Pancreas (tissue), 10 donors: ENCODE results near the gene PHLPP2. TPM values are rescaled to one million over a fixed set of nuclear protein-coding genes. Genes with fewer than 3 reads are reported as not detected.

ENCODE experiments used
- ATAC-seq, 4 donors: fragments of 200-7000 bp; cut with Tn5 transposase; one replicate each; pipeline versions ENCODE4 v1.8.0 to v1.9.1; 2020; ENCODE audit warnings: mild to moderate bottlenecking in 4 of 4, moderate library complexity in 4 of 4
- DNase-seq, 6 donors: peaks; one replicate each; pipeline ENCODE4 v3.0.0-alpha.2; 2020
- FAIRE-seq: peaks from 2 replicates; lab custom pipeline; 2012; peaks lifted over from hg19 to GRCh38; lab: Jason Lieb, UNC
- H3K27ac ChIP-seq, 4 donors: fragments of 200-600 bp; sonication (generic); 1 replicate in 3 of 4; 2 replicates in 1 of 4; pipeline versions ENCODE4 v1.5.0 to v1.8.0; 2020
- H3K27me3 ChIP-seq, 4 donors: fragments of 200-600 bp; one replicate each; pipeline ENCODE4 v1.8.0; 2021
- H3K36me3 ChIP-seq, 3 donors: fragments of 200-600 bp; sonication (generic) in 1 of 3; one replicate each; pipeline versions ENCODE4 v1.5.0 to v1.8.0; 2020 to 2021
- H3K4me1 ChIP-seq, 3 donors: fragments of 200-600 bp; one replicate each; pipeline ENCODE4 v1.8.0; 2021
- H3K4me3 ChIP-seq, 4 donors: fragments of 200-600 bp; sonication (generic) in 2 of 4; one replicate each; pipeline versions ENCODE4 v1.5.0 to v1.8.0; 2020 to 2021
- H3K9me3 ChIP-seq, 4 donors: fragments of 200-600 bp; one replicate each; pipeline ENCODE4 v1.8.0; 2021
- CTCF ChIP-seq, 4 donors: fragments of 200-600 bp; sonication (generic) in 3 of 4; IDR thresholded peaks; one replicate each; pipeline versions ENCODE4 v1.5.0 to v1.8.0; 2021; ENCODE audit warnings: antibody characterized with exemption in 4 of 4
- WGBS, 2 donors: extraction: QIAGEN DNeasy Blood & Tissue Kit; methylation state at CpG; one replicate each; pipeline ENCODE4 v1.1.7; 2013; 5-methylcytosine and 5-hydroxymethylcytosine counted together
- intact Hi-C, 3 donors: fragments of 100-400 bp; cut with DNase I; formaldehyde crosslinking; loops; one replicate each; pipeline versions ENCODE4 v1.11.1 to v1.14.2; 2022
- polyA plus RNA-seq, 2 donors: library from polyadenylated mRNA; stranded (reverse); fragments of 200-250 nt; gene quantifications; one replicate each; pipeline ENCODE4 v1.2.3, GENCODE V29; 2013
- total RNA-seq, 6 donors: library from RNA; stranded (reverse); fragmentation: NEBNext Ultra II Directional in 4 of 6; extraction: Animal tissue kit (Norgen Biotek cat#: 25700) in 4 of 6; gene quantifications; one replicate each; pipeline versions ENCODE4 v1.2.1 to v1.2.4, GENCODE V29; 2021 to 2023
- donor health status: healthy with polysubstance abuse.
- donor health status: DM: no; HTN: no; CAD: no; lungs with moderate emphysema.
- donor health status: DM: no; HTN: no; CAD: no.
- donor health status: control.
- donor health status: control.
- donor health status: Bipolar disorder and iron deficiency.
- donor health status: DM: yes; HTN: yes; CAD: no.
- donor health status: DM: no; HTN: no; CAD: no.
- donor health status: DM: no; HTN: no; CAD: no.
- donor health status: DM: yes; HTN: yes; CAD: no.

The PHLPP2 gene
- total and polyA plus RNA-seq, 8 donors: 1.3 to 4.6 (median 2.8) TPM

GRCh38 chr16:71732587-71732986, 8.1 kb upstream of the PHLPP2 start:
- DNase-seq (no peak), ATAC-seq (no peak), FAIRE-seq (no peak)
- 89 to 91% methylated on average over 3 of the region's 3 CpGs for whole genome bisulfite sequencing, 2 donors
- intact Hi-C loops: no loop called here
- no peaks in the 10 kb centered on the region for H3K27me3 ChIP-seq
- H3K4me1 ChIP-seq: no peaks in the 10 kb centered on the region
- H3K27ac ChIP-seq: no peak overlapping the region
- peaks cover 0 to 35% (median 9%) of the 10 kb centered on the region in 3 donors for H3K36me3 ChIP-seq
- no peak for TF ChIP-seq CTCF (IDR thresholded peaks at IDR 0.05)
- no peak overlapping the region for H3K4me3 ChIP-seq
- no peaks in the 10 kb centered on the region for H3K9me3 ChIP-seq

- peaks cover 0 to 4% (median 0%) of the 10 kb centered on the region in 3 donors for H3K4me1 ChIP-seq
- no peaks in the 10 kb centered on the region for H3K27me3 ChIP-seq
- intact Hi-C loops: no loop called here
- H3K36me3 ChIP-seq: peaks cover 0 to 10% (median 8%) of the 10 kb centered on the region in 3 donors
- TF ChIP-seq CTCF (IDR thresholded peaks at IDR 0.05): no peak
- no peak overlapping the region for H3K27ac ChIP-seq
- no peak for DNase-seq
- H3K4me3 ChIP-seq: no peak overlapping the region
- FAIRE-seq: no peak
- no peaks in the 10 kb centered on the region for H3K9me3 ChIP-seq
- no peak for ATAC-seq
- 81 to 86% methylated on average over 8 of the region's 8 CpGs for WGBS, 2 donors
Measured at GRCh38 chr16:71727551-71728324, 3.2 kb upstream of the PHLPP2 start.

- Histone ChIP-seq H3K27ac (no peak overlapping the region), H3K4me3 (no peak overlapping the region), H3K4me1 (peaks cover 0 to 9% (median 0%) of the 10 kb centered on the region in 3 donors), H3K9me3 (no peaks in the 10 kb centered on the region), H3K36me3 (no peaks in the 10 kb centered on the region), H3K27me3 (no peaks in the 10 kb centered on the region)
- intact Hi-C loops: no loop called here
- TF ChIP-seq CTCF (IDR thresholded peaks at IDR 0.05): no peak
- DNase-seq (no peak), ATAC-seq (no peak), FAIRE-seq (no peak)
- WGBS, 2 donors: 60 to 64% methylated on average over 4 of the region's 4 CpGs
Measured at GRCh38 chr16:71726476-71727315, 2.2 kb upstream of the PHLPP2 start.

GRCh38 chr16:71723537-71724319, 773 bp downstream of the PHLPP2 start:
- H3K9me3 ChIP-seq: no peaks in the 10 kb centered on the region
- peak; percentile 82 to 93 (median 90) for ATAC-seq

More at GRCh38 chr16:71723537-71724319, 773 bp downstream of the PHLPP2 start:
- 0 to 1% methylated on average over 46 to 104 of the region's 104 CpGs for WGBS, 2 donors
- peak overlapping the region; percentile 66 to 75 (median 73) for H3K27ac ChIP-seq
- TF ChIP-seq CTCF (IDR thresholded peaks at IDR 0.05): no peak
- FAIRE-seq: no peak
- intact Hi-C loops: no loop called here
- no peaks in the 10 kb centered on the region for H3K27me3 ChIP-seq
- no peaks in the 10 kb centered on the region for H3K36me3 ChIP-seq
- H3K4me3 ChIP-seq: peak overlapping the region; percentile 74 to 90 (median 80)
- H3K4me1 ChIP-seq: peaks cover 0 to 9% (median 0%) of the 10 kb centered on the region in 3 donors
- peak; percentile 75 to 92 (median 84) for DNase-seq
